Upper lobe of left lung (tissue), 6 donors: Measurements from ENCODE around the gene CMKLR1. TPM values are rescaled to one million over a fixed set of nuclear protein-coding genes. Genes with fewer than 3 reads are reported as not detected.

Source experiments
- ATAC-seq, 2 donors: fragments of 200-7000 bp; cut with Tn5 transposase; one replicate each; pipeline ENCODE4 v1.9.1; 2022; ENCODE audit warnings: mild to moderate bottlenecking in 2 of 2, moderate library complexity in 2 of 2; ENCODE audit not compliant: low FRiP score in 2 of 2
- DNase-seq, 2 donors: peaks; one replicate each; pipeline ENCODE4 v3.0.0-alpha.2; 2019 to 2020
- H3K27ac ChIP-seq, 4 donors: fragments of 200-600 bp; sonication (generic); one replicate each; pipeline ENCODE4 v1.5.1; 2016 to 2019
- H3K27me3 ChIP-seq, 4 donors: fragments of 200-600 bp; sonication (generic); one replicate each; pipeline ENCODE4 v1.5.1; 2017 to 2019
- H3K36me3 ChIP-seq, 4 donors: fragments of 200-600 bp; sonication (generic); one replicate each; pipeline ENCODE4 v1.5.1; 2016 to 2019
- H3K4me1 ChIP-seq, 4 donors: fragments of 200-600 bp; sonication (generic); one replicate each; pipeline ENCODE4 v1.5.1; 2018 to 2019
- H3K4me3 ChIP-seq, 4 donors: fragments of 200-600 bp; sonication (generic); one replicate each; pipeline ENCODE4 v1.5.1; 2017 to 2019; ENCODE audit warnings: mild to moderate bottlenecking in 2 of 4, moderate library complexity in 1 of 4
- H3K9me3 ChIP-seq, 4 donors: fragments of 200-600 bp; sonication (generic); one replicate each; pipeline ENCODE4 v1.5.1; 2018 to 2019
- EP300 ChIP-seq, 4 donors: sonication (generic); formaldehyde crosslinking; IDR thresholded peaks; one replicate each; pipeline ENCODE4 v1.5.1; 2017; ENCODE audit warnings: antibody characterized with exemption in 4 of 4, control low read depth in 2 of 4
- POLR2A ChIP-seq, 4 donors: fragments of 450-650 bp; IDR thresholded peaks; one replicate each; pipeline ENCODE4 v1.5.1; 2016 to 2017; ENCODE audit warnings: antibody characterized with exemption in 4 of 4, mild to moderate bottlenecking in 2 of 4
- POLR2AphosphoS5 ChIP-seq, 2 donors: sonication (generic); formaldehyde crosslinking; IDR thresholded peaks; one replicate each; pipeline ENCODE4 v1.5.1; 2017; ENCODE audit warnings: antibody characterized with exemption in 2 of 2
- WGBS, 2 donors: methylation state at CpG; one replicate each; pipeline ENCODE4 v1.1.5; 2017 to 2018; 5-methylcytosine and 5-hydroxymethylcytosine counted together
- total RNA-seq, 6 donors: library from RNA; depleted of rRNA in 4 of 6; stranded (reverse); fragments of >200 nt in 4 of 6; gene quantifications; one replicate each; pipeline versions ENCODE4 v1.1.0 to v1.2.1, GENCODE V29; 2016 to 2021
- TF ChIP-seq, protein P1 (sequence below), 6 experiments: fragments of 450-650 bp in 4 of 6; fragments of 200-600 bp in 2 of 6; sonication (generic) in 2 of 6; IDR thresholded peaks; one replicate each; pipeline ENCODE4 v1.5.1; 2016 to 2019; ENCODE audit warnings: antibody characterized with exemption in 6 of 6
- donor health status: DM: no; HTN: no; CAD: no; lungs with moderate emphysema.
- donor health status: DM: no; HTN: yes; CAD: no; lungs with severe emphysema.

CMKLR1 gene
- total RNA-seq, 6 donors from 2014 or later: 7.8 to 40.9 (median 19.9) TPM

DNA sequence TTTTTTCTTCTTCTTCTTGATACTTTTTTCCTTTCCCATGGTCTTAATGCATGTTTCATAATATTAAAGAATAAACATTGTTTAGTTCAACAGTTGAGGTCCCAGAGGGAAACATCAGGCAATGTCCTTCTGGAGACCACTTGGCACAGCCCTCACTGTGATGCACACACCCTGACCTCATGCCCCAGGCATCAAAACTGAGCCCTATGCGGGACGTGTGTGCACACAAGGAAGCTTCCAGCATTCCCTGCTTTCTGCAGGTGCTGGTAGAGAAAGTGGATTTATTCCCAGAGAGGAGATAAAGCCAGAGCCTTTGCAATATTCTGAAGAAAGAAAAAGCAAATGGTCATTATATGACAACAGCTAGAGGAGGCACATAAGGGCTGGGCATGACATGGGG is 16.0 kb upstream of the CMKLR1 start:
- DNase-seq (no peak), ATAC-seq (no peak)
- TF ChIP-seq, protein P1, sequence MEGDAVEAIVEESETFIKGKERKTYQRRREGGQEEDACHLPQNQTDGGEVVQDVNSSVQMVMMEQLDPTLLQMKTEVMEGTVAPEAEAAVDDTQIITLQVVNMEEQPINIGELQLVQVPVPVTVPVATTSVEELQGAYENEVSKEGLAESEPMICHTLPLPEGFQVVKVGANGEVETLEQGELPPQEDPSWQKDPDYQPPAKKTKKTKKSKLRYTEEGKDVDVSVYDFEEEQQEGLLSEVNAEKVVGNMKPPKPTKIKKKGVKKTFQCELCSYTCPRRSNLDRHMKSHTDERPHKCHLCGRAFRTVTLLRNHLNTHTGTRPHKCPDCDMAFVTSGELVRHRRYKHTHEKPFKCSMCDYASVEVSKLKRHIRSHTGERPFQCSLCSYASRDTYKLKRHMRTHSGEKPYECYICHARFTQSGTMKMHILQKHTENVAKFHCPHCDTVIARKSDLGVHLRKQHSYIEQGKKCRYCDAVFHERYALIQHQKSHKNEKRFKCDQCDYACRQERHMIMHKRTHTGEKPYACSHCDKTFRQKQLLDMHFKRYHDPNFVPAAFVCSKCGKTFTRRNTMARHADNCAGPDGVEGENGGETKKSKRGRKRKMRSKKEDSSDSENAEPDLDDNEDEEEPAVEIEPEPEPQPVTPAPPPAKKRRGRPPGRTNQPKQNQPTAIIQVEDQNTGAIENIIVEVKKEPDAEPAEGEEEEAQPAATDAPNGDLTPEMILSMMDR (IDR thresholded peaks at IDR 0.05): no peak
- TF ChIP-seq EP300 (IDR thresholded peaks at IDR 0.05) (no peak), POLR2A (IDR thresholded peaks at IDR 0.05) (no peak), POLR2AphosphoS5 (IDR thresholded peaks at IDR 0.05) (no peak)
- no peaks in the 10 kb centered on the region for H3K27me3 ChIP-seq
- H3K4me3 ChIP-seq: no peak overlapping the region
- no peaks in the 10 kb centered on the region for H3K4me1 ChIP-seq
- no peak overlapping the region for H3K27ac ChIP-seq
- no peaks in the 10 kb centered on the region for H3K36me3 ChIP-seq
- H3K9me3 ChIP-seq: no peaks in the 10 kb centered on the region
- 83 to 87% methylated on average over 2 of the region's 2 CpGs for WGBS, 2 donors

DNA sequence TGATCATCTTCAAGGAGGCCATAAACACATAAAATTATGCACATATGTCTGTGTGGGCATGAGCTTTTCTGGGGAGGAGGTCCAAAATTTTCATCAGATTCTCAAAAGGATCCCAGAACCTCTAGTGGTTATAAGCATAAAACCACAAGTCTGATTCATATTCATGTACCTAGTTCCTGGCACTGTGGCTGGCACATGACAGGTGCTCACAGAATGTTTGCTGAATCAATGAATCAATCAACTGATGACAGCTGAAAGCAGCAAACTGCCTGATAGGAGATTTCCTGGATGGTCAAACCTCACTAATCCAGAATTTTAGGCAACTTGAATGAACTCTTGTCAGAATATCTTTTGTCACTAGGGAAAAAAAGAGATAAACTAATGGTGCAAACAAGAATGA is 13.5 kb upstream of the CMKLR1 start:
- TF ChIP-seq, protein P1 (IDR thresholded peaks at IDR 0.05): no peak
- no peak for TF ChIP-seq EP300 (IDR thresholded peaks at IDR 0.05)
- TF ChIP-seq POLR2A (IDR thresholded peaks at IDR 0.05): no peak
- no peak for TF ChIP-seq POLR2AphosphoS5 (IDR thresholded peaks at IDR 0.05)
- Histone ChIP-seq H3K36me3 (no peaks in the 10 kb centered on the region), H3K27me3 (no peaks in the 10 kb centered on the region), H3K27ac (no peak overlapping the region), H3K4me3 (no peak overlapping the region), H3K4me1 (no peaks in the 10 kb centered on the region), H3K9me3 (no peaks in the 10 kb centered on the region)
- ATAC-seq (no peak), DNase-seq (no peak)

DNA sequence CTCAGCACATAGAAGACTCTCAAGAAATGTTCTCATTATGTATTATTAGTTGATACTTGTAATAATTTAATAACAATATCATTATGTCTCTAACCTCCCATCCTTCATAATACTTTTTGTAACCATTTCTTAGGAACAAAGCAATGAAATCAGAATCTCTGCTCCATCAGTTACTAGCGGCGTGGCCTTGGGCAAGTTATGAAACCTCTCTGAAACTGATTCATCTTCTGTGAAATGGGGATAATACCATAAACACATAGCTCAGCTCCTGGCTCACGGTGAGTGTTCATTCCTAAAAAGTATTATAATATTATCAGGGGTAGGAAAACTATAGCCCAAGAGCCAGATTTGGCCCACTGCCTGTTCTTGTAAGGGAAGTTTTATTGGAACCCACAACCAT is 11.4 kb upstream of the CMKLR1 start:
- DNase-seq: no peak
- Histone ChIP-seq H3K4me1 (no peaks in the 10 kb centered on the region), H3K27ac (no peak overlapping the region), H3K27me3 (no peaks in the 10 kb centered on the region), H3K4me3 (no peak overlapping the region), H3K9me3 (no peaks in the 10 kb centered on the region), H3K36me3 (no peaks in the 10 kb centered on the region)
- no peak for ATAC-seq
- WGBS, 2 donors: 91 to 92% methylated on average over 3 of the region's 3 CpGs
- no peak for TF ChIP-seq POLR2A (IDR thresholded peaks at IDR 0.05)
- TF ChIP-seq, protein P1 (IDR thresholded peaks at IDR 0.05): no peak

DNA sequence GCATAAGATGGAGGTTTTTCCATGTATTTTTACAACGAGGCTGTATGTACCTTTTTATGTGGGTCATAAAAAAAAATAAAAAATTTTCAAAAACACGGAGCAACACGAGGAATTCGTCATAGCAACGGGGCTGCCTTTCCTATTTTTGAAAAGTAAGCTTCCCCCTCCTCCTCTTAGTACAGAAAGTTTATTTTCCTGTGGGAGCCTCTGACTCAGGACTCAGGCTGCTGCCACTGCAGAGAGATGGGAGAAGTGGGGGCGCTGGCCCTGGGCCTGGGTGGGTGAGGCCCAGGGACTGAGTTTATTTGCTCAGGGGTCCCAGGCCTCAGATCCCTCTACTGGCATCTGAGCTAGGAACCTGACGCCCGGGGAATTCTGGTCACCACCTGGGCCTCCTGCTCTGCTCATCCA is 10.2 kb upstream of the CMKLR1 start:
- ATAC-seq: peak in 1 of 2 donors; percentile 26
- 54 to 57% methylated on average over 8 of the region's 8 CpGs for WGBS, 2 donors
- no peak overlapping the region for H3K27ac ChIP-seq

DNA sequence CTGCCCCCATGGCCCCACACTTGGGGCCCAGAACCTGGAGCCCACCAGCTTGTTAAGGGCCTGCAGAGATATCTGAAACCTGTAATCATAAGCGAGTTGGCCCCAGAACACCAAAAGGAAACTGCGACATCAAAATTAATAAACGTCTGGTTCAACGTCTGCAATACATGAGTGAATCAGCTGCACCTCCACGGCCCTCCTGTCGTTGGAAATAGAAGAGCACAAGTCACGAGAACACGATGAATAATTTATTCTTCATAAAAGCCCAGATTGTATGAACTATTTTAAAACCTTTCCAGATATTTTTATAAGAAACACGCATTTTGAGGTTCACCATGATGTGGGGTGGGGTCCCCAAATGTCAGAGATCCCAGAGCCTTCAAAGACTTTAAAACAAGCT is 9.7 kb upstream of the CMKLR1 start:
- Histone ChIP-seq H3K9me3 (no peaks in the 10 kb centered on the region), H3K36me3 (no peaks in the 10 kb centered on the region), H3K4me1 (no peaks in the 10 kb centered on the region), H3K4me3 (no peak overlapping the region), H3K27me3 (no peaks in the 10 kb centered on the region), H3K27ac (no peak overlapping the region)
- ATAC-seq: no peak
- TF ChIP-seq, protein P1 (IDR thresholded peaks at IDR 0.05): no peak
- no peak for TF ChIP-seq POLR2AphosphoS5 (IDR thresholded peaks at IDR 0.05)
- TF ChIP-seq POLR2A (IDR thresholded peaks at IDR 0.05): no peak
- no peak for TF ChIP-seq EP300 (IDR thresholded peaks at IDR 0.05)
- DNase-seq: no peak
- 81 to 82% methylated on average over 9 of the region's 9 CpGs for WGBS, 2 donors

More for the DNA sequence above, 10.2 kb upstream of the CMKLR1 start:
- H3K9me3 ChIP-seq: no peaks in the 10 kb centered on the region
- H3K4me3 ChIP-seq: no peak overlapping the region
- H3K27me3 ChIP-seq: no peaks in the 10 kb centered on the region
- DNase-seq: peak in 1 of 2 donors; percentile 44
- no peaks in the 10 kb centered on the region for H3K36me3 ChIP-seq
- TF ChIP-seq POLR2A (IDR thresholded peaks at IDR 0.05): no peak
- TF ChIP-seq EP300 (IDR thresholded peaks at IDR 0.05): no peak
- TF ChIP-seq, protein P1 (IDR thresholded peaks at IDR 0.05): no peak
- TF ChIP-seq POLR2AphosphoS5 (IDR thresholded peaks at IDR 0.05): no peak
- H3K4me1 ChIP-seq: no peaks in the 10 kb centered on the region
